Measurements from ENCODE around the gene MT1M.

GRCh38 chr16:56672761-56673536, 40.5 kb downstream of the MT1M start:
- TF ChIP-seq CHD1 (IDR thresholded peaks at IDR 0.05; ENCODE audit: low read depth, low read length) (no peak), NR2F1 (conservative IDR thresholded peaks at IDR 0.05) (no peak), CTCF (IDR thresholded peaks at IDR 0.05 in 2 of 3, conservative IDR thresholded peaks at IDR 0.05 in 1 of 3; ENCODE audit: control insufficient read depth in 2 of 3, extremely low read depth in 1 of 3, insufficient read depth in 1 of 3, low read depth in 3 of 3, low read length in 3 of 3) (no peak), CEBPB (IDR thresholded peaks at IDR 0.05; ENCODE audit: borderline replicate concordance in 1 of 2, low read depth in 2 of 2, low read length in 2 of 2) (no peak), POLR2AphosphoS5 (IDR thresholded peaks at IDR 0.05; ENCODE audit: low read length) (no peak), CREB1 (IDR thresholded peaks at IDR 0.05; ENCODE audit: low read depth) (no peak)
